Measurements from ENCODE around the gene XCL2.

DNA sequence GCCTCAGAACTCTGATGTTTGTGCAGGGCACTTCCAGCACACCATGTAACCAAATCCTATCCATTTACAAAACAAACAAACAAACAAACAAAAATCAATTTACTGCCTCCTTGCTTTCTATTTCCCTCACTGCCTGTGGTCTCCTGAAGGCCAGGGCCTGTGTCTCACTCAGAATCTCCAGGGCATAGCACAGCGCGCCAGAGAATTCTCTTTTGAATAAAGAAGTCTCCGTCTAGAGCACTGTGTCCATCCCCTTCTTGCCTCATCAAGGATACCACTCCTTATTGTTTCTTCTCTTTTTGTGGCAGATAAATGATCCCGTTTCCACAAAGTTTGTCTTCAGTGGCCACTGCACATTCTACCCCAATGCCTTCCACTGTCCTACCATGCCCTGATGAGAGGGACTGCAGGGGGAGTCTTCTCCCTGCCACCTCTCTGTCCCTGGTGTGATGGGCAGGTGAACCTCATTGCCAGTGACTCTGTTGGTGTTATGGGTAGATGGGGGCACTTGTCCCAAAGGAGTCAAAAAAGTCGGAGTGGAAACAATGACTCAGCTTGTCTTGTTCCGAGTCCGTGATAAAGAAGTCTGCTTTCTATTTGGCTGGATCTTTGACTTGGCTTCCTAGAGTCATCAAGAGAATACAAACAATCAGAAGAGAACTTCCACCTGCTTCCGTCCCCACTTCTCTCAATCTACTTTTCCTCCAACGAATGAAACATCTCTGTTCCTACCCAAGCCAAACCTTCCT is 30.0 kb downstream of the XCL2 start:
- TF ChIP-seq CTCF (conservative IDR thresholded peaks at IDR 0.05; ENCODE audit: low read length) (no peak), EZH2phosphoT487 (IDR thresholded peaks at IDR 0.05; ENCODE audit: borderline replicate concordance, low read depth, low read length) (no peak)

All from OCI-LY7 (cell line).